ENCODE measurements around the gene DARS1. TPM values are rescaled to one million over a fixed set of nuclear protein-coding genes. Genes with fewer than 3 reads are reported as not detected.

Gene DARS1
- total RNA-seq, 6 experiments from 2014 or later: 19.9 to 49.1 (median 34.8) TPM

GRCh38 chr2:135986507-135986906 is 1.1 kb upstream of the DARS1 start:
- no peak for ATAC-seq
- H3K27ac ChIP-seq: peak overlapping the region in 1 of 3 donors; percentile 99
- TF ChIP-seq, protein P1, sequence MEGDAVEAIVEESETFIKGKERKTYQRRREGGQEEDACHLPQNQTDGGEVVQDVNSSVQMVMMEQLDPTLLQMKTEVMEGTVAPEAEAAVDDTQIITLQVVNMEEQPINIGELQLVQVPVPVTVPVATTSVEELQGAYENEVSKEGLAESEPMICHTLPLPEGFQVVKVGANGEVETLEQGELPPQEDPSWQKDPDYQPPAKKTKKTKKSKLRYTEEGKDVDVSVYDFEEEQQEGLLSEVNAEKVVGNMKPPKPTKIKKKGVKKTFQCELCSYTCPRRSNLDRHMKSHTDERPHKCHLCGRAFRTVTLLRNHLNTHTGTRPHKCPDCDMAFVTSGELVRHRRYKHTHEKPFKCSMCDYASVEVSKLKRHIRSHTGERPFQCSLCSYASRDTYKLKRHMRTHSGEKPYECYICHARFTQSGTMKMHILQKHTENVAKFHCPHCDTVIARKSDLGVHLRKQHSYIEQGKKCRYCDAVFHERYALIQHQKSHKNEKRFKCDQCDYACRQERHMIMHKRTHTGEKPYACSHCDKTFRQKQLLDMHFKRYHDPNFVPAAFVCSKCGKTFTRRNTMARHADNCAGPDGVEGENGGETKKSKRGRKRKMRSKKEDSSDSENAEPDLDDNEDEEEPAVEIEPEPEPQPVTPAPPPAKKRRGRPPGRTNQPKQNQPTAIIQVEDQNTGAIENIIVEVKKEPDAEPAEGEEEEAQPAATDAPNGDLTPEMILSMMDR (IDR thresholded peaks at IDR 0.05): no peak
- no peak for TF ChIP-seq POLR2A (IDR thresholded peaks at IDR 0.05)

GRCh38 chr2:135985826-135986393 is 484 bp upstream of the DARS1 start:
- Histone ChIP-seq H3K27ac (peak overlapping the region; percentile 97 to 99 (median 98)), H3K9me3 (no peaks in the 10 kb centered on the region), H3K27me3 (no peaks in the 10 kb centered on the region), H3K4me1 (peaks cover 0 to 14% (median 4%) of the 10 kb centered on the region in 4 donors), H3K36me3 (peaks cover 0 to 2% (median 0%) of the 10 kb centered on the region in 4 donors), H3K4me3 (peak overlapping the region; percentile 47 to 97 (median 91))
- intact Hi-C loops (cut with DNase I): no loop called here
- DNase-seq (no peak), ATAC-seq (peak; percentile 34 to 65 (median 54))
- TF ChIP-seq POLR2A (IDR thresholded peaks at IDR 0.05): no peak
- TF ChIP-seq, protein P1 (IDR thresholded peaks at IDR 0.05): no peak
- 19% methylated on average over 17 of the region's 19 CpGs for WGBS (ENCODE audit: insufficient coverage, low coverage, low lambda C conversion rate, missing lambda C conversion rate)

More at GRCh38 chr2:135986507-135986906, 1.1 kb upstream of the DARS1 start:
- 96% methylated on average over 5 of the region's 5 CpGs for WGBS (ENCODE audit: insufficient coverage, low coverage, low lambda C conversion rate, missing lambda C conversion rate)
- no peaks in the 10 kb centered on the region for H3K27me3 ChIP-seq
- H3K4me3 ChIP-seq: no peak overlapping the region
- H3K9me3 ChIP-seq: no peaks in the 10 kb centered on the region
- peaks cover 0 to 2% (median 0%) of the 10 kb centered on the region in 4 donors for H3K36me3 ChIP-seq
- intact Hi-C loops (cut with DNase I): no loop called here
- H3K4me1 ChIP-seq: peaks cover 0 to 14% (median 4%) of the 10 kb centered on the region in 4 donors
- DNase-seq: no peak

- Histone ChIP-seq H3K4me1 (peaks cover 0 to 14% (median 4%) of the 10 kb centered on the region in 4 donors), H3K4me3 (peak overlapping the region; percentile 47 to 97 (median 91)), H3K27ac (peak overlapping the region; percentile 97 to 99 (median 98)), H3K36me3 (peaks cover 0 to 7% (median 2%) of the 10 kb centered on the region in 4 donors), H3K9me3 (no peaks in the 10 kb centered on the region), H3K27me3 (no peaks in the 10 kb centered on the region)
- WGBS (ENCODE audit: insufficient coverage, low coverage, low lambda C conversion rate, missing lambda C conversion rate): 8% methylated on average over 6 of the region's 6 CpGs
- no peak for TF ChIP-seq POLR2A (IDR thresholded peaks at IDR 0.05)
- TF ChIP-seq, protein P1 (IDR thresholded peaks at IDR 0.05): no peak
- ATAC-seq (peak in 3 of 4 donors; percentile 9 to 52 (median 22)), DNase-seq (no peak)
- intact Hi-C loops (cut with DNase I): no loop called here
These were observed 1.0 kb downstream of the DARS1 start for GRCh38 chr2:135984199-135985017.

DNA sequence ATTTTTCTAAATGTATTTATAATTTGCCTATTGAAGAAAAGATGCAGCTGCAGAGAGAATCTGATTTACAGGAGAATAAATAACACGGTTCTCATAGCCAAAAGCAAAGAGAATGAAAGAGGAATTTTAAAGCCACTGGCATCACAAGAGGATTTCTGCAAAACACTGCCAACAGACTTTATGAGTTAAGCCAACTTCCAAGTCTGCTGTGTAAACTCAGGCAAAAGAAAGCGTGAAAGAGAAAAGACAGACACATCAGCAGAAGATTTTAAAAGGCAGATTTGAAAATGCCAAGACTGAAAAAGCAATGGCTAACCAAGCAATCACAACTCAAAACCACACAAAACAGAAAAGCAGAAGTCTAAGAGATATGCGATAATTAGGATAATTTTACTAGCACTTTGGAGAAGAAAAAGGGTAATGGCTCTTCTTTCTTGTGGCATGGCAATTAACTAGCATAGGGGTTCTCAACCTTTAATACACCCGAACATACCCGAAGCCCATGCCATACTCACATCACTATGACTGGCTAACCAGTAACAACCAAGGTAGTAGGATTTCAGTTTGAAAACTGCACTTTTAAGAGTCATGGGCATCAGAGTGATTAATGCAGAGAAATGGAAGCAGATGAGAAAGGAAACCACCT is 4.9 kb downstream of the DARS1 start:
- no peak for DNase-seq
- 79% methylated on average over 5 of the region's 5 CpGs for WGBS (ENCODE audit: insufficient coverage, low coverage, low lambda C conversion rate, missing lambda C conversion rate)
- intact Hi-C loops (cut with DNase I): no loop called here
- Histone ChIP-seq H3K27me3 (no peaks in the 10 kb centered on the region), H3K27ac (no peak overlapping the region), H3K4me1 (peaks cover 0 to 14% (median 4%) of the 10 kb centered on the region in 4 donors), H3K9me3 (no peaks in the 10 kb centered on the region), H3K4me3 (no peak overlapping the region), H3K36me3 (peaks cover 0 to 35% (median 8%) of the 10 kb centered on the region in 4 donors)
- ATAC-seq: no peak
- TF ChIP-seq, protein P1 (IDR thresholded peaks at IDR 0.05): no peak
- TF ChIP-seq POLR2A (IDR thresholded peaks at IDR 0.05): no peak

Measured in right lobe of liver (tissue), 6 donors.